ENCODE data around the gene C11orf98. TPM values are rescaled to one million over a fixed set of nuclear protein-coding genes. Genes with fewer than 3 reads are reported as not detected.

The C11orf98 gene
- total and polyA plus RNA-seq, 2 of the 13 experiments (the other 11 are each of a cell fraction or from before 2014, with no cell fraction given) = 30.4 to 91.8 TPM

DNA sequence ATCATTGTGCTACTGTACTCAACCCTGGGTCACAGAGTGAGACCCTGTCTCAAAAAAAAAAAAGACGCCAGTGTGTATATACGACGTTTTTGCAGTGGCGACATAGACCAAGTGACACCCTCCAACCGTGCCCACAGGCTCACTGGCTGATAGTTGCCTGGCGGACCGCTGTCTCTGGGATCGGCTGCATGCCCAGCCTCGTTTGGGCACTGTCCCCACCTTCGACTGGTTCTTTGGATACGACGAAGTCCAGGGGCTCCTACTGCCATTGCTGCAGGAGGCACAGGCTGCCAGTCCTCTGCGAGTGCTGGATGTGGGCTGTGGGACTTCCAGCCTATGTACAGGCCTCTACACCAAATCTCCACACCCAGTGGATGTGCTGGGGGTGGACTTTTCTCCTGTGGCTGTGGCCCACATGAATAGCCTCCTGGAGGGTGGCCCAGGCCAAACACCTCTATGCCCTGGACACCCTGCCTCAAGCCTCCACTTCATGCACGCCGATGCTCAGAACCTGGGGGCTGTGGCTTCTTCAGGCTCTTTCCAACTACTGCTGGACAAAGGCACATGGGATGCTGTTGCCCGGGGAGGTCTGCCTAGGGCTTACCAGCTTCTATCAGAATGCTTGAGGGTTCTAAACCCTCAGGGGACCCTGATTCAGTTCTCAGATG lies 1.4 kb upstream of the C11orf98 start (continued):
- TF ChIP-seq, protein P1, sequence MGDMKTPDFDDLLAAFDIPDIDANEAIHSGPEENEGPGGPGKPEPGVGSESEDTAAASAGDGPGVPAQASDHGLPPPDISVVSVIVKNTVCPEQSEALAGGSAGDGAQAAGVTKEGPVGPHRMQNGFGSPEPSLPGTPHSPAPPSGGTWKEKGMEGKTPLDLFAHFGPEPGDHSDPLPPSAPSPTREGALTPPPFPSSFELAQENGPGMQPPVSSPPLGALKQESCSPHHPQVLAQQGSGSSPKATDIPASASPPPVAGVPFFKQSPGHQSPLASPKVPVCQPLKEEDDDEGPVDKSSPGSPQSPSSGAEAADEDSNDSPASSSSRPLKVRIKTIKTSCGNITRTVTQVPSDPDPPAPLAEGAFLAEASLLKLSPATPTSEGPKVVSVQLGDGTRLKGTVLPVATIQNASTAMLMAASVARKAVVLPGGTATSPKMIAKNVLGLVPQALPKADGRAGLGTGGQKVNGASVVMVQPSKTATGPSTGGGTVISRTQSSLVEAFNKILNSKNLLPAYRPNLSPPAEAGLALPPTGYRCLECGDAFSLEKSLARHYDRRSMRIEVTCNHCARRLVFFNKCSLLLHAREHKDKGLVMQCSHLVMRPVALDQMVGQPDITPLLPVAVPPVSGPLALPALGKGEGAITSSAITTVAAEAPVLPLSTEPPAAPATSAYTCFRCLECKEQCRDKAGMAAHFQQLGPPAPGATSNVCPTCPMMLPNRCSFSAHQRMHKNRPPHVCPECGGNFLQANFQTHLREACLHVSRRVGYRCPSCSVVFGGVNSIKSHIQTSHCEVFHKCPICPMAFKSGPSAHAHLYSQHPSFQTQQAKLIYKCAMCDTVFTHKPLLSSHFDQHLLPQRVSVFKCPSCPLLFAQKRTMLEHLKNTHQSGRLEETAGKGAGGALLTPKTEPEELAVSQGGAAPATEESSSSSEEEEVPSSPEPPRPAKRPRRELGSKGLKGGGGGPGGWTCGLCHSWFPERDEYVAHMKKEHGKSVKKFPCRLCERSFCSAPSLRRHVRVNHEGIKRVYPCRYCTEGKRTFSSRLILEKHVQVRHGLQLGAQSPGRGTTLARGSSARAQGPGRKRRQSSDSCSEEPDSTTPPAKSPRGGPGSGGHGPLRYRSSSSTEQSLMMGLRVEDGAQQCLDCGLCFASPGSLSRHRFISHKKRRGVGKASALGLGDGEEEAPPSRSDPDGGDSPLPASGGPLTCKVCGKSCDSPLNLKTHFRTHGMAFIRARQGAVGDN (CRISPR knock-in tag; IDR thresholded peaks at IDR 0.05) = peak; percentile 52; the same call in 1 of the 2 replicates
- no peak for TF ChIP-seq MTF2 (CRISPR knock-in tag; IDR thresholded peaks at IDR 0.05; ENCODE audit: borderline replicate concordance)
- TF ChIP-seq EED (CRISPR knock-in tag; IDR thresholded peaks at IDR 0.05) = 0 out of 2 replicates have a peak, but pooled peaks have one; percentile 30
- peak; percentile 43 for TF ChIP-seq SRSF1 (optimal IDR thresholded peaks at IDR 0.05; ENCODE audit: low read depth, low read length)
- peak; percentile 38 for TF ChIP-seq POLR2G (IDR thresholded peaks at IDR 0.05; ENCODE audit: low read depth, low read length)
- TF ChIP-seq ARNT2 (CRISPR knock-in tag; IDR thresholded peaks at IDR 0.05; ENCODE audit: low read depth) = no peak
- TF ChIP-seq KLF16 (CRISPR knock-in tag; IDR thresholded peaks at IDR 0.05) = no peak
- no peak for TF ChIP-seq SMYD3 (CRISPR knock-in tag; IDR thresholded peaks at IDR 0.05)
- no peak for TF ChIP-seq CCAR2 (optimal IDR thresholded peaks at IDR 0.05; ENCODE audit: low read depth, low read length)
- peak; percentile 37; the same call in 1 of the 2 replicates for TF ChIP-seq ZNF143 (CRISPR knock-in tag; IDR thresholded peaks at IDR 0.05)
- peak; percentile 93 for TF ChIP-seq AGO1 (IDR thresholded peaks at IDR 0.05; ENCODE audit: low read depth, low read length, poor library complexity, severe bottlenecking)
- no peak for TF ChIP-seq CBX1 (IDR thresholded peaks at IDR 0.05; ENCODE audit: low read depth)
- TF ChIP-seq SP2 (CRISPR knock-in tag; IDR thresholded peaks at IDR 0.05) = no peak
- peak; percentile 52 to 56; a peak in 3 of 4 replicates for TF ChIP-seq POLR2A (IDR thresholded peaks at IDR 0.05; ENCODE audit: insufficient read depth in 1 of 2, low read depth in 2 of 2, low read length in 2 of 2)
- TF ChIP-seq ZNF703 (CRISPR knock-in tag; IDR thresholded peaks at IDR 0.05; ENCODE audit: borderline replicate concordance) = no peak
- no peak for TF ChIP-seq RBM39 (IDR thresholded peaks at IDR 0.05; ENCODE audit: low read depth, low read length, poor library complexity, severe bottlenecking)
- TF ChIP-seq MAF1 (CRISPR knock-in tag; IDR thresholded peaks at IDR 0.05; ENCODE audit: borderline replicate concordance) = 0 out of 2 replicates have a peak, but pooled peaks have one; percentile 49
- peak; percentile 89 for TF ChIP-seq AGO2 (optimal IDR thresholded peaks at IDR 0.05; ENCODE audit: low read depth, low read length)
- peak; percentile 76; the same call in 1 of the 2 replicates for TF ChIP-seq ZNF430 (CRISPR knock-in tag; IDR thresholded peaks at IDR 0.05)
- no peak for TF ChIP-seq SP1 (IDR thresholded peaks at IDR 0.05)
- TF ChIP-seq SP1 (CRISPR knock-in tag; IDR thresholded peaks at IDR 0.05) = no peak
- TF ChIP-seq CENPX (CRISPR knock-in tag; IDR thresholded peaks at IDR 0.05) = no peak
- TF ChIP-seq ZNF709 (CRISPR knock-in tag; IDR thresholded peaks at IDR 0.05) = 0 out of 2 replicates have a peak, but pooled peaks have one; percentile 9
- TF ChIP-seq ZNF263 (CRISPR knock-in tag; IDR thresholded peaks at IDR 0.05) = no peak
- TF ChIP-seq, protein P2, sequence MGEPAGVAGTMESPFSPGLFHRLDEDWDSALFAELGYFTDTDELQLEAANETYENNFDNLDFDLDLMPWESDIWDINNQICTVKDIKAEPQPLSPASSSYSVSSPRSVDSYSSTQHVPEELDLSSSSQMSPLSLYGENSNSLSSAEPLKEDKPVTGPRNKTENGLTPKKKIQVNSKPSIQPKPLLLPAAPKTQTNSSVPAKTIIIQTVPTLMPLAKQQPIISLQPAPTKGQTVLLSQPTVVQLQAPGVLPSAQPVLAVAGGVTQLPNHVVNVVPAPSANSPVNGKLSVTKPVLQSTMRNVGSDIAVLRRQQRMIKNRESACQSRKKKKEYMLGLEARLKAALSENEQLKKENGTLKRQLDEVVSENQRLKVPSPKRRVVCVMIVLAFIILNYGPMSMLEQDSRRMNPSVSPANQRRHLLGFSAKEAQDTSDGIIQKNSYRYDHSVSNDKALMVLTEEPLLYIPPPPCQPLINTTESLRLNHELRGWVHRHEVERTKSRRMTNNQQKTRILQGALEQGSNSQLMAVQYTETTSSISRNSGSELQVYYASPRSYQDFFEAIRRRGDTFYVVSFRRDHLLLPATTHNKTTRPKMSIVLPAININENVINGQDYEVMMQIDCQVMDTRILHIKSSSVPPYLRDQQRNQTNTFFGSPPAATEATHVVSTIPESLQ (CRISPR knock-in tag; conservative IDR thresholded peaks at IDR 0.05) = no peak

Measured in HepG2 (cell line).